GM10847 (cell line): ENCODE measurements around the gene ADGRG2.

Experiments used
- POLR2A ChIP-seq: IDR thresholded peaks from 2 replicates; pipeline ENCODE4 v1.6.1; 2011; ENCODE audit not compliant: insufficient read length; ENCODE audit errors: extremely low read depth

Gene ADGRG2

GRCh38 chrX:18949944-18950301, 172.3 kb downstream of the ADGRG2 start:
- TF ChIP-seq POLR2A = no peak

GRCh38 chrX:18949291-18949943, 172.9 kb downstream of the ADGRG2 start:
- TF ChIP-seq POLR2A = no peak

- TF ChIP-seq POLR2A = no peak
Observed at GRCh38 chrX:18946611-18947010, 175.7 kb downstream of the ADGRG2 start.

GRCh38 chrX:18946157-18946556, 176.1 kb downstream of the ADGRG2 start:
- TF ChIP-seq POLR2A = no peak

- no peak for TF ChIP-seq POLR2A
Observed at GRCh38 chrX:18945483-18945882, 176.8 kb downstream of the ADGRG2 start.

GRCh38 chrX:18944482-18944881, 177.8 kb downstream of the ADGRG2 start:
- no peak for TF ChIP-seq POLR2A

- TF ChIP-seq POLR2A = no peak
Observed at GRCh38 chrX:18941896-18942295, 180.4 kb downstream of the ADGRG2 start.
